HG03095 (cell line): ENCODE measurements around the gene CUL7.
A peak's percentile ranks its signal among the peaks of the same experiment; 100 is the strongest.

Source experiments
- ATAC-seq: cut with Tn5 transposase; IDR thresholded peaks from one replicate; pipeline ENCODE4 v1.9.1; 2021; ENCODE audit warnings: moderate library complexity; ENCODE audit not compliant: unreplicated experiment

The CUL7 gene

DNA sequence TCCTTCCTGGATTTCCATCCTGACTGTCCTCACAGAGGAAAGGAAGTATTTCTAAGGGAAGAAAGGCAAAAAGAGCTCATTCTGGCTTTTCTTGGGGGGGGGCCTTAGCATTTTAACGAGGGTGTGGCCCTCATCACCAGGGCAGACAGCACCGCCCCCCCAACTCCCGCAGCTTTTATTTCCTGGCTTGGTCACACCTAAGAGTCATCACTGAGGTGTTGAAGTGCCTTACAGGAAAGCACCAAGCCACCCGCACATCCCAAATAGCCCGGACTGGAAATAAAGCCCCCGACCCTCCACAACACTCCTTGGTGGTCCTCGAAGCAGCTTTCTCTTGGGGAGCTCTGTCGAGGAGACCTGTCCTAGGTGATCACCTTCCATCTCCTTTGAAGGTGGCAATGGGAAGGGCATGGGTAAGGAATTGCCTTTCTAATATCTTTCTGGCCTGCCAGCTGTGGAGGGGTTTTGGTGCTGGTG lies 23.7 kb upstream of the CUL7 start:
- no peak for ATAC-seq

DNA sequence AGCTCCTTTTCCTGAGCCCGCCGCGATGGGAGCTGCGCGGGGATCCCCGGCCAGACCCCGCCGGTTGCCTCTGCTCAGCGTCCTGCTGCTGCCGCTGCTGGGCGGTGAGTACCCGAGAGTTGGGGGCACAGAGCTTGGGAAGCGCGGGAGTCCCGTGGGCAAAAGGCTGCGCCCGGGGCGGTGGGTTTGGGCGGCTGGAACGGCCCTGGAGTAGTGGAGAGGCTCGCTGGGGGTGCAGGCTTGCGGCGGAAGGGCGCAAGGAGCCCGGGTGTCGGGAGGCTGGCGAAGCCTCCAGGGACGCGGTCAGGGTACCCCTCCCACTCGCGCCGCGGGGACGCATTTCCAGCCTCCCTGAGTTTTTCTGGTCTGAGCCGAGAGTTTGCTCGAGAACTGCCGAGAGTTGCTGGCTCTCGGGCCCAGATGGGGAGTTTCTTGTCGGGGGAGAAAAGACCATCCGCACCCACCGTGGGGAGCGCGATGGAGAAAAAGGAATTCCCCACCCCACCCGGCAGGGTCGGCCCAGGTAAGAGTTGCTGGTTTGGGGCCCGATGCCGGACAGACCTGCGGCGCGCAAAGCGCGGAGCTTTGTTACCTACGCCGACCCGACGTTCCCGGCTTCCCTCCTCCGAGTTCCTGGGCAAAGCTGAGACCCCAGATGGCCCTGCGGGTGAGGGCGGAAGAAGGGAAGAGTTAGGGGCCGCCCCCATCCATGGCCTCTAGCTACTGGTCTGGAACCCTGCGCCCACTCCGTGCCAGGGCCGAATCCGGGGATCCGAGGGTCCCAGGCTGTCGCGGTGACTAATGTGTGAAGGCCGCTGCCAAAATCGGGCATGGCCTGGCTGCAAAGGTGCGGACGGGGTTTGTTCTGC lies 23.0 kb upstream of the CUL7 start:
- no peak for ATAC-seq

DNA sequence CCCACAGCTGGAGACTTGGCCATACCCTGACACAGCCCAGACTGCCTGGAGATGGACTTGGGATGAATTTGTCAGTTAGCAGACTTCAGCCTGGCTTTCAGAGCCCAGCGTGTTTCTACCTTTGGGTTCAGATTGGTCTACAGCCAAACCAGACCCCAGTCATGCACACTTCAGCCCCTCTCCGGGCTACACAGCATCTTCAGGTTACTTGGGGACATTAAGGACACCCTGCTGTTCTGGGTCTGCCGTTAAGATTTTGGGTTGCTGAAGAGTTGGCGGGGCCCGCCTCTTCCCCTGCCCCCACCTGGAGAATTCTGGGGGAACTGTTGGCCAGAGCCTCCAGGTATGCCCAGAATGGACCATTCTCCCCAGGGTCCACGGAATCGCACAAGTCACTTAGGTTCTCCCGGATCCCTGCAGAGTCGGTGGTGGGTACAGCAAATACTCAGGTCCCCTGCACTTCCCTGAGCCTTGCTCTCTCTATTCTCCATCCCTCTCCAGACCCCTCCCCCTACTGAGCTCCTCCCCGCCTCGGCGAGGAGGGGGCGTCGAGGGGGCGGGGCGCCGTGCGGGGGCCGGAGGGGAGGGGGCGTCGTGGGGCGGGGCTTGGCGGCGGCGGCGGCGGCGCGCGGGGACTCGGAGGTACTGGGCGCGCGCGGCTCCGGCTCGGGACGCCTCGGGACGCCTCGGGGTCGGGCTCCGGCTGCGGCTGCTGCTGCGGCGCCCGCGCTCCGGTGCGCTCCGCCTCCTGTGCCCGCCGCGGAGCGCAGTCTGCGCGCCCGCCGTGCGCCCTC lies 22.2 kb upstream of the CUL7 start, which contains the start of gene PTK7:
TSS of gene PTK7 (plus strand) at position 645 of the 794 bp plus-strand sequence. CDS start 175 bp downstream, outside the sequence.
- no peak for ATAC-seq

DNA sequence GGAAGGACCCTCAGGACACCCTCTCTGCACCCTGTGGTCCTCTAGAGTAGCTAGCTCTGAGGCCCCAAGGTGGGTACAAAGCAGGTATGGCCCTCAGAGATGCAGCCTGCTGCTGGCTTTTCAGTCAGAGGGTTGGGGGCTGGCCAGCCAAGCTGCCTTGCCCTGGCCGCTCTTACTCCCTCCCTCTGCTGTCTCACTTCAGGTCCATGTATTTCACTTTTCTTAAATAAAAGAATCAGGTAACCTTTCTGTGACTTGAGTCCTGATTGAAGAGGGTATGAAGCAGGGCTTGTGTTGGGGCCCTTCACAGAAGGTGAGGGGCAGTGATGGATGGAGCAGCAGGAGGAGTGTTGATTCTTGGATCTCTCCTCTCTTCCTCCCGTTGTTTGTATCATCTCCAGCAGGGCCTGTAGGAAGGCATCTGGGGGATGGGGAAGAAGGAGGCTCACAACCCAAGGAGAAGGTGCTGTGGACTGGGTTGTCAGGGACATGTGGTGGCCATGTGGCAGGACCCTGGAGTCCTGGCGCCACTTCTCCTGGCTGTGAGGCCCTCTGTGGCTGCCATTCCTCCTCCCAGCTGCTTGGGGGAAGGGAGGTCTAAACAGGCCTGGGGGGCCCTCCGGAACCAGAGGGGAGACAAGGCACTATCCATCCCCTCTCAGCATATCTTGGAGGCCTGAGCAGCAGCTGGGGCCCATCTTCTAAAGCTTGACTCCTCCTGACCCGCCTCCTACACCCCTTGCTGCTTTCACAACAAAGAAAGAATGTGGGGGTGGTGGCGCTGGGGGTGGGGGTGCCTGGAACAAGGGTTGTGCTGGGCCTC lies 21.4 kb upstream of the CUL7 start:
- no peak for ATAC-seq

DNA sequence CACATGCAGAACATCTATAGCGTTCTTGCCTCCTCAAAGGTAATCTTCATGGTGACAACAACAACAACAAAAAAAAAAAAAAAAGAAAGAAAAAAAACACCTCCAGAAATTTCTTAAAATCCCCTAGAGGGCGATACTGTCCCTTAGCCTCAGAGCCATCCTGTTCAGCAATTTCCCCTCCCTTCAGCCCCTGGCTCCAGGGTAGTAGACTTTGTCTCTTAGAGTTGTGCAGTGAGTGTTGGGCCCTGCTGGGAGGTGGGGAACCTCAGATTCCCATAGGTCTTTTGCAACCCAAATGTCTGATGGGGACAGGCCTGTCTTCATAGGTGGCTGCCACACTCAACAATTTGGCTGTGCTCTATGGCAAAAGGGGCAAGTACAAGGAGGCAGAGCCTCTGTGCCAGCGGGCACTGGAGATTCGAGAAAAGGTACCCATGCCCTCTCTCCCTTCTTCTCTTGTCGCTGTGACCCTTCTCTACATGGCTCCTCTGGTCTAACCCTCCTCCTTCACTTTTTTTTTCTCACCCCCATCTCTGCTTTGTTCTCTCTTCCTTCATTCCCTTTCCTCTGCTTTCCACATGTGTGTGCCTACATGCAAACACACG lies 16.5 kb upstream of the CUL7 start:
- ATAC-seq: no peak

DNA sequence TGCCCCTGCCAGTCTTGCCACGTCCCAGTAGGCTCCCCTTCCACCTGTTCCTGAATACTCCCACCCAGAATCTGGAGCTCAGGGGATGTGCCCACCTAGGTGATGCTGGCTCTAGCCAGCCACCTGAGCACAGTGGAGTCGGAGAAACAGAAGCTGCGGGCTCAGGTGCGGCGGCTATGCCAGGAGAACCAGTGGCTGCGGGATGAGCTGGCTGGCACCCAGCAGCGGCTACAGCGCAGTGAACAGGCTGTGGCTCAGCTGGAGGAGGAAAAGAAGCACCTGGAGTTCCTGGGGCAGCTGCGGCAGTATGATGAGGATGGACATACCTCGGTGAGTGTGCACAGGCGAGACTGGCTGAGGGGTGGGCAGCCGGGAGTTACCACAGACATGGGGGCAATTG lies 9.2 kb upstream of the CUL7 start:
- no peak for ATAC-seq

DNA sequence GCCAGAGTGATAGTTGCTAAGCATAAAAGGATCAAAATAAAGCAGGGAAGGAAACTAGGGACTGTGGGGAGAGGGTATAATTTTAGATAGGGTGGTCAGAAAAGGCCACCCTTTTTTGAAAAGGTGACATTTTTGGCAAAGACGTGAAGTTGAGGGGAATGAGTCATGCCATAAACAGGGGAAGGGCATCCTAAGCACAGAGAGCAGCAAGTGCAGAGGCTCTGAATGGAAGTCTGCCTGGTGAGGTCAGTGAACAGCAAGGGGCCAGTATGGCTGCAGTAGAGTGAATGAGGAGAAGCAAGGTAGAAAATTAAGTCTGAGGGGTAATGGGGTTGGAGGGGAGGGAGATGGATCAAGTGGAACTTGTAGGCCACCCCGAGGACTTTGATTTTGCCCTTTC lies 8.2 kb upstream of the CUL7 start:
- ATAC-seq: no peak

DNA sequence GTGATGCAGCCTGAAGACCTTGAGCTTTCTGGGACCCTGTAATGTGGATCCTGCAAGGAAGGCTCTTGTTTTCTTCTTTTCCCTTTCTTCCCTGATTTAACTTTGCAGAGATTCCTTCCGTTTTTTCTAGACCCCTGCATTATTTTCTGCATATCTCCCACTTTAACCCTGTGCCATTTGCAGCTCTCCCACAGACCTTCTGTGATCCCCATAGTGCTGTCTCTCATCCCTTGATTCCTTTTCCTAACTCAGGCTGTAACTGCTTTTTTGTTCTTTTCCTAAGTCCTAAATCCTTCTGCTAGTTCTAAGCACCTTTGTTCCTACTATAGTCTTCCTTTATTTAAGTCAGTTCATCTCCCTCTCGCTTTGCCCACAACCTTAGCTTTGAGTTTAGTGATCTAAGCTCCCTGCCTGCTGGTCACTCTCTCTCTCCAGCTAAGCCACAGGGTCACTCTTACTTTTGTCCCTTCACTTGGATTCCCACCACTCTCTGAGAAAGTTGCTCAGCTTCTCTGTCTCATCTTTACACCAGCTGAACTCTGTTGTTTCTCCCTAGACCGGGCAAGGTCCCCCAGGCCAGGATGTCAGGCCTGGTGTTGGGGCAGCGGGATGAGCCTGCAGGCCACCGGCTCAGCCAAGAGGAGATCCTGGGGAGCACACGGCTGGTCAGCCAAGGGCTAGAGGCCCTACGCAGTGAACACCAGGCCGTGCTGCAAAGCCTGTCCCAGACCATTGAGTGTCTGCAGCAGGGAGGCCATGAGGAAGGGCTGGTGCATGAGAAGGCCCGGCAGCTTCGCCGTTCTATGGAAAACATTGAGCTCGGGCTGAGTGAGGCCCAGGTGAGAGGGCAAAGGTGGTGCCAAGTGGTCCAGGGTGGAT lies 7.3 kb upstream of the CUL7 start:
- no peak for ATAC-seq

DNA sequence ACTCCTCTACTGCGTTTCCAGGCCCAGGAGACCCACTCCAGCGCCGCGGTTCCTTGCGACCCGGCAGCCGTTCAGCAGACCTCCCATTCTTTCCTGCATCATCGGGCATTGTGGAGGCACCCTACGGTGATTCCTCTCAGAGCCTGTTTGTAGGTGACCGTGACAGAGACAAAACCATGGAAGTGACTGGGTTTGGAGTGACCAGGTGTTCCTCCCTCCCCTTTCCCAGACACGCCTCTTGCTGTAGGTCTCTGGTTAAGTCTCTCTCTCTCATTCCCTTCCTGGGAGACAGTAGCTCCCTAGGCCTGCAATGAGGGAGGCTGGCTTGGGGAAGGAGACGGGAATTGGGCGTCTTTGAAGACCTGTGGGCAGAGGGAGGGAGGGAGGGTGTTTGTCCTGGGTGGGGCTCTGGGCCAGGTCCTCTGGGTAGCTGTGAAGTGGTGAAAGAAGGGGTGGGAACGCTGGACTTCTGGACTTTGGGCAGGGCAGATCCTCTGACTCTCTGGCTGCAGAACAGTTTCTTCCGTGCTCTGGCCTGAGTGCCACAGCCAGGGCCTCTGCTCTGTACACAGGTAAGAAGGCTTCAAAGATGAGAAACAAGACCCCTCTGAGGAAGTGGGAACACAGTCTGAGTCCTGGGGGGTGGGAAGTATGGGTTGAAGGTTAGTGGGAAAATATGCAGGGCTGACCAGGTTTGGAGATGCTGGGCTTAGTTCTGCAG lies 6.5 kb upstream of the CUL7 start:
- ATAC-seq: no peak

DNA sequence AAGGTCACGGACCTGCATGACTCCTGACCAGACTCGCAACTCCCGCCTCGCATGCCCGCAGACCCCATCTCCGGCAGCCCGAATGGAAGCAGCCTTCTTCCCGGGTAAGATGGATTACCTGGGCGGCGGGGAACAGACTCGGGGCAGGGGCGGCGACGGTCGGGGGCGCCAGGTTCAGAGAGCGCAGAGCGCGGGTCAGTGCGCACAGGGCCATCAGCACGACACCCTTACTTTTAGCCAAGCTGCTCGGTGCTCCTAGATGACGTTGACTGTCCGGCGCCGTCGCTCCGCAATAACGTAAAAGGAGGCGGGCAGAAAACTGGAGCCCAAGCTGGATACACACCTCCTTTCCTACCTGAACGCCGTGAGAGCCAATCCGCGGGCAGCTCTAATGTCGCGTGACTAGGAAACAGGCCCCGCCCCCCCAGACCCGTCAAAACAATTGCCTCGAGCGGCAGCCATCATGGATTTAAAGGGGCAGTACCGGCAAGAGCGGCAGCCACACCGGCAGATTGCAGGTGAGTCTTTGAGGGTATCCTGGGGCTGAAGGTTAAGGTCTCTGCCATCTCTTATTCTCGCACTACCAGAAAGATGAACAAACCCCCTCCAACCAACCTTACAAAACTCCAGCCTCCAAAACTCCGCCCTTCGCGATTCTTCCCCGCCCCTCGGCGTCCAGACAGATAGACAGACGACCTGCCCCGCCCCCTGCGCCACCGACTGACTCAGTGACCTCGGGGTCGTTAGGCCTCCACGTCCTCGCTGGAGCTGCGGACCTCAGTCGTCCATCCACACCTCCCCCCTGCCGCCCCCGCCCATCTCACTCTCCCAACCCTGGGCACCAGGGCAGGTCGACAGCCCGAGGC lies 5.8 kb upstream of the CUL7 start, which contains the start of the genes KLC4 and MRPL2:
TSS of gene KLC4 (plus strand) at position 464 of the 866 bp plus-strand sequence. CDS start 1,705 bp downstream, outside the sequence.
TSS of gene MRPL2 (minus strand) at position 267 of the 866 bp plus-strand sequence. CDS start at position 214, 53 bp downstream.
- ATAC-seq: peak; percentile 86

DNA sequence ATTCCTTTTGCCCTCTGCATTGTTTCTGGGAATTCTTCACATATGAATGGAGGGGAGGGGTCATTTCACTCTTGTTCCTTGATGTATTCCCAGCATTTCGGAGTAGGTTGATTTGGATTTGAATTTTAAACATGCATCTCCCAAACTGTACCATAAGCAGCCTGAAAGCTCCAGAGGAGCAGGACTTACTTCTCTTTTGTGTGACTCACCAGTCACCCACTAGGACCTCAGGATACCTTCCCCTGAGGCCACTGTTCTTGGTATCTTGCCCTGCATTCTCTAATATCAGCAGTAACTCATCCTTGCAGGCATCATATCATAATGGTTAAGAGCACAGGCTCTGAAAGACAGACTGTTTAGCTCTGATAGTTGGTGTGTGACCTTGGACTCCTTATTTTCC lies 4.9 kb upstream of the CUL7 start:
- ATAC-seq: no peak

DNA sequence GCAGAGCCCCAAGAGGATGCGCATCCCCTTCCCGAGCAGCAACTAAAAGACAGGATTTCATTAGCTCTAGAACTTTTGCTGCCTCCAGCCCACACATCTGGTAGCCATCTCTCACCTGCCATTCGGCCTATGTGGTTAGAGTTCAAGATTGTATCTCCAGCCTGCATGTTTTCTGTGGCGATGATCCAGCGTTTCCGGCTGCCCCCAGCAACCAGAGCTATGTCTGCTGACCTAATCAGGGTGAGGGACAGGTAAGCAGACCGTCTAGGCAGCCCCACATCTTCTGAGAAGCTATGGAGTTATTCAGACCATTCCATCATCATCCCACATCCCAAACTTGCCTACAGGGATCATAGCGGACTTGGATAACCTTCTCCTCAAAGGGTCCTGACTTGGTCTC lies 2.3 kb upstream of the CUL7 start:
- ATAC-seq: no peak

DNA sequence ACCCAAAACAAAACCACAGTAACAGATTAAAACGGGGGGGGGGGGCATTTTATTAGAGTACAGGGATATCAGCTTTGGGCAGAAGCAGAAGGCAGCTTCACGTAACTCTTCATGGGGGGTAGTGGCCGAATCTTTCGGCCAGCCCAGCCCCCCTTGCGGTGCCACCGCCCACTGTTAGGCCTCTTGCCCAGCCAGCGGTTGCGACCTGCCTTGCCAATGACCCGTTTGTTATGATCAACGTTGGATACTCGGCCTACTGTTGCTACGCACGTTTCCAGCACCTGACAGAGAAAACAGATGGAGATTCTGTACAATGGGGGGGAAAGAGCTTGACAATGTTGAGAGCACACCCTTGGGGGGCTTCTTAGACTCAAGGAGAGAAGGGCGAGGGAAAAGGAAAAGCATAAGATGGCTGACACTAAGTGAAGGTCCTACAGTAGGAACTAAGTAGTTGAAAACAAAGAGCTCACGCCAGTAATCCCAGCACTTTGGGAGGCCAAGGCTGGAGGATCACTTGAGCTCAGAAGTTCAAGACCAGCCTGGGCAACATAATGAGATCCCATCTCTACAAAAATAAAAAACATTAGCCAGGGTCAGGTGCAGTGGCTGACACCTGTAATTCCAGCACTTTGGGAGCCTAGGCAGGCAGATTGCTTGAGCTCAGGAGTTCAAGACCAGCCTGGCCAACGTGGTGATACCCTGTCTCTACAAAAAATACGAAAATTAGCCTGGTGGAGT lies 724 bp upstream of the CUL7 start:
- ATAC-seq: no peak

DNA sequence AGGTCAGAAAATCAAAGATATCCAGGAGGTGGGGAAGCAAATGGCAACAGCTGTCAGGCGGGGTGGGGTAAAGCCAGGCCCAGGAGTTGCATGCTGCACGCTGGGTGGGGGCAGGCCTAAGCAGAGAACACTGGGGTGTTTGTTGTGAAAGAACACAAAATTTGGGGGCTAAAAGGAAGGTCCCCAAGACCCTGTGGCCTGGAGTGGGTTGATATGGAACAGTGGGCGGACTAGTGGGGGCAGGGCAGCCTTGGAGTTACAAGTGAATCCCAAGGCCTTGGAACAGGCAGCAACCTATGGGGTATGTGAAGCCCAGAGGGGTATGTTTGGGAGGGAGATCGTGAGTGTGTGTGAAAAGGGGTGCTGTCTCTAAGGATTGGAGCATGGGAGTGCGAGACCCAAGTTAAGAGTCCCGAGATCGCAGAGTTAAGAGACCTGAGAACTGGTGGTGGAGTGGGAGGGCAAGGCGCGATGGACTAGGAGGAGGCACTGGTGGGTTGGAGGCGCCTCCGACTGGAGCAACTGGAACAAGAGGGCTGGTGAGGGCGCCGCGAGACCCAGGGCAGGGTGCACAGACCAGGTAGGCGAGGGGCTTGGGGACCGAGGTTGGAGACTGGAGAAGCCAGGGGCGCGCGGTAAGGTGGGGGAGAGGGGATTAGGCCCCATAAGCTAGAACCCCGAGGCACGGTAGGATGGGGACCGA lies 658 bp downstream of the CUL7 start:
- peak; percentile 16 for ATAC-seq

DNA sequence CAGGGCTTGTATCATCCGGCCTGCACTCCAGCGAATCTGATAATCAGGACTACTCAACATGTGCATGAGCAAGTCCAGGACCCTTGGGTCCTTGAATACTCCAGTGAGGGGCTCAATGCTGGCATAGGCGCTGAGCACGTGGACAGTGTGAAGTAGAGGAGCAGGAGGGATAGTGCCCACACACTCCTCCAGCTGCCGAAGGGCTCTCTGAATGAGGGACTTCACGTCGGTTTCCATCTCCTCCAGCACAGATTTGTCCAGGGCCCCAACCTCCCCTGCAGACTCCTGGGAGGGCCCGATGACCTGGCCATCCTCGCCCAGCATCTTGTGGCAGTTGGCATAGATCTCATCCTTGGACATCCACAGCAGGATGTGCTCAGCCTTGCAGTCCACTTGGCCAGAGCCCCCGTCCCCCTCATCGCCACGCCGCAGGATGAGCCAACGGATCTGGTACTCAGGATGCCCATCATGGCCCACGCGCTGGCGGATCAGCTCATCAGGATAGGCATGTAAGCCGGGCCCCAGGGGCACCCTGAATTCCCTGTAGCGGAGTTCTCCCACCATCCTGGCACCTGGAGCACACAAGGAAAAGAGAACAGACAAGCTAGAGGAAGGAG lies 1.3 kb downstream of the CUL7 start:
- no peak for ATAC-seq

DNA sequence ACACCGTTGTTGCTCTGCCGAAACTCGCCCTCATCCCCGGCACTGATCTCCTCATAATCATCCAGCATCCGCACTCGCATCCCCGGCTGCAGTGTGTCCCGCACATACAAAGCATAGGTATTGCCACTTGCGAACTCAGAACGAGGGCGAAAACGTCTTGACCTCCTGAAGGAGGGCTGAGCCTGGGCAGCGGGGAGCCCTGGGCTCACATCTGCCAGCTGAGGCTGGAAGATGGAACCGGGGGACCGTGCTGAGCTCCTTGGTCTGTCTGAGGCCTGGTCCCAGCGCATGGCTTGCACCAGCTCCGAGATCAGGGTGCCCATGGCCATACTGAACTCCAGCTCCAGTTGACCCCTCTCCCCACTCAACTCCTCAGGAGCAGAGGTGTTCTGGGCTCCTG lies 2.7 kb downstream of the CUL7 start:
- ATAC-seq: no peak
